Hepatocyte (in vitro differentiated cells): ENCODE results near the gene ANKRD28.

Experiments used
- EZH2 ChIP-seq: fragments of 200-600 bp; sonication (generic); IDR thresholded peaks from 2 replicates; pipeline ENCODE4 v1.6.1; 2016; ENCODE audit warnings: antibody characterized with exemption, mild to moderate bottlenecking, borderline replicate concordance
- EZH2phosphoT487 ChIP-seq: fragments of 200-600 bp; sonication (generic); IDR thresholded peaks from one replicate; pipeline ENCODE4 v1.6.1; 2018; ENCODE audit warnings: antibody characterized with exemption, mild to moderate bottlenecking, low read depth, moderate library complexity; ENCODE audit not compliant: unreplicated experiment, severe bottlenecking
- TF ChIP-seq, protein P1 (sequence below): fragments of 200-600 bp; sonication (generic); IDR thresholded peaks from 2 replicates; pipeline ENCODE4 v1.5.1; 2016; ENCODE audit warnings: antibody characterized with exemption, mild to moderate bottlenecking; ENCODE audit not compliant: poor library complexity

DNA sequence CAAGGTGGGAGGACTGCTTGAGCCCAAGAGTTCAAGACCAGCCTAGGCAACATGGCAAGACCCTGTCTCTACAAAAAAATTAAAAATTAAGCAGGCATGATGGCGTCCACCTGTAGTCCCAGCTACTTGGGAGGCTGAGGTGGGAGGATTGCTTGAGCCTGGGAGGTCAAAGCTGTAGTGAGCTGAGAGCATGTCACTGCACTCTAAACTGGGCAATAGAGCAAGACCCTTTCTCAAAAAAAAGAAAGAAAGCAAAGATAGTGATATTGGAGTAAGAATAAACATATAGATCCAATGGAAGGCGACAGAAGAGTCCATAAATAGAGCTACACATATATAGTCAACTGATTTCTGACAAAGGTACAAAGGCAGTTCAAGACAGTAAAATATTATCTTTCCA is 21.3 kb upstream of the ANKRD28 start:
- TF ChIP-seq, protein P1, sequence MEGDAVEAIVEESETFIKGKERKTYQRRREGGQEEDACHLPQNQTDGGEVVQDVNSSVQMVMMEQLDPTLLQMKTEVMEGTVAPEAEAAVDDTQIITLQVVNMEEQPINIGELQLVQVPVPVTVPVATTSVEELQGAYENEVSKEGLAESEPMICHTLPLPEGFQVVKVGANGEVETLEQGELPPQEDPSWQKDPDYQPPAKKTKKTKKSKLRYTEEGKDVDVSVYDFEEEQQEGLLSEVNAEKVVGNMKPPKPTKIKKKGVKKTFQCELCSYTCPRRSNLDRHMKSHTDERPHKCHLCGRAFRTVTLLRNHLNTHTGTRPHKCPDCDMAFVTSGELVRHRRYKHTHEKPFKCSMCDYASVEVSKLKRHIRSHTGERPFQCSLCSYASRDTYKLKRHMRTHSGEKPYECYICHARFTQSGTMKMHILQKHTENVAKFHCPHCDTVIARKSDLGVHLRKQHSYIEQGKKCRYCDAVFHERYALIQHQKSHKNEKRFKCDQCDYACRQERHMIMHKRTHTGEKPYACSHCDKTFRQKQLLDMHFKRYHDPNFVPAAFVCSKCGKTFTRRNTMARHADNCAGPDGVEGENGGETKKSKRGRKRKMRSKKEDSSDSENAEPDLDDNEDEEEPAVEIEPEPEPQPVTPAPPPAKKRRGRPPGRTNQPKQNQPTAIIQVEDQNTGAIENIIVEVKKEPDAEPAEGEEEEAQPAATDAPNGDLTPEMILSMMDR = no peak
- TF ChIP-seq EZH2phosphoT487 (no peak), EZH2 (no peak)
